GM12878 (cell line): ENCODE results near the gene LIN28B. TPM values are rescaled to one million over a fixed set of nuclear protein-coding genes. Genes with fewer than 3 reads are reported as not detected.

Experiments used
- ATAC-seq: fragments of 200-7000 bp; cut with Tn5 transposase; 3 replicates; pipeline ENCODE4 v1.9.1; 2020; ENCODE audit warnings: mild to moderate bottlenecking, moderate library complexity
- Bru-seq: library from RNA; stranded (reverse); fragments of 400-500 nt; gene quantifications from one replicate; lab custom pipeline; 2021; lab: Mats Ljungman, UMichigan
- BruChase-seq, 2 experiments: library from RNA; stranded (reverse); fragments of 400-500 nt; gene quantifications; one replicate each; lab custom pipeline; 2021; lab: Mats Ljungman, UMichigan
- BruUV-seq: library from RNA; stranded (reverse); fragments of 400-500 nt; replicated peaks from 2 replicates; lab custom pipeline; 2021; lab: Mats Ljungman, UMichigan
- CTCF ChIA-PET: fragments of 300-600 bp; sonication (Branson Sonifier 250); formaldehyde crosslinking; extraction: SDS; loops from one replicate; lab custom pipeline; 2021; ENCODE audit warnings: inconsistent platforms; lab: Yijun Ruan, JAX
- POLR2A ChIA-PET: fragments of 350-600 bp; formaldehyde crosslinking; extraction: SDS; loops from one replicate; lab custom pipeline; 2021; ENCODE audit warnings: inconsistent platforms; lab: Charles Lee
- RAD21 ChIA-PET: fragments of 300-600 bp; sonication (Branson Sonifier 250); formaldehyde crosslinking; loops from one replicate; lab custom pipeline; 2023; ENCODE audit warnings: antibody characterized with exemption; ENCODE audit not compliant: unreplicated experiment; lab: Charles Lee
- SMC1A ChIA-PET: fragments of 300-600 bp; sonication (Branson Sonifier 250); formaldehyde crosslinking; loops from one replicate; lab custom pipeline; 2023; ENCODE audit not compliant: unreplicated experiment, uncharacterized antibody; lab: Charles Lee
- DNase-seq: peaks from one replicate; pipeline ENCODE4 v3.0.0-alpha.2; 2011; ENCODE audit warnings: low read depth, low spot score
- FAIRE-seq: peaks from 3 replicates; lab custom pipeline; 2011; peaks lifted over from hg19 to GRCh38; lab: Jason Lieb, UNC
- H2AFZ ChIP-seq: 2 replicates; pipeline ENCODE4 v1.6.0; 2011; ENCODE audit warnings: low read depth, low read length, control low read depth; ENCODE audit not compliant: control insufficient read depth
- H3K27ac ChIP-seq: 2 replicates; pipeline ENCODE4 v1.5.1; 2011; ENCODE audit warnings: control low read depth; ENCODE audit not compliant: control insufficient read depth, insufficient read depth
- H3K27me3 ChIP-seq, 2 experiments: replicated peaks in 1 of 2; 2 replicates each; pipeline versions ENCODE4 v1.6.0 to v1.6.1; 2011; ENCODE audit warnings: low read length in 1 of 2; ENCODE audit not compliant: control insufficient read depth in 2 of 2, insufficient read depth in 2 of 2
- H3K36me3 ChIP-seq, 2 experiments: 2 replicates each; pipeline ENCODE4 v1.5.1; 2011; ENCODE audit warnings: low read length in 1 of 2; ENCODE audit not compliant: control insufficient read depth in 2 of 2, insufficient read depth in 2 of 2
- H3K4me1 ChIP-seq: 2 replicates; pipeline ENCODE4 v1.6.1; 2011; ENCODE audit warnings: mild to moderate bottlenecking, low read length, moderate library complexity, mixed read lengths; ENCODE audit not compliant: control insufficient read depth, insufficient read depth
- H3K4me2 ChIP-seq: 2 replicates; pipeline ENCODE4 v1.6.0; 2011; ENCODE audit warnings: control low read depth; ENCODE audit not compliant: control insufficient read depth, insufficient read depth
- H3K4me3 ChIP-seq: fragments of 200-600 bp; sonication (generic); 2 replicates; pipeline ENCODE4 v1.5.1; 2016
- H3K79me2 ChIP-seq: 2 replicates; pipeline ENCODE4 v1.6.0; 2011; ENCODE audit warnings: low read length; ENCODE audit not compliant: control insufficient read depth, insufficient read depth
- H3K9ac ChIP-seq: 2 replicates; pipeline ENCODE4 v1.8.0; 2011; ENCODE audit warnings: low read length, control low read depth, mixed read lengths; ENCODE audit not compliant: control insufficient read depth, insufficient read depth
- H3K9me3 ChIP-seq: replicated peaks from 3 replicates; pipeline ENCODE4 v1.5.1; 2011; ENCODE audit warnings: mild to moderate bottlenecking, low read length; ENCODE audit not compliant: control insufficient read depth, insufficient read depth
- H4K20me1 ChIP-seq: 2 replicates; pipeline ENCODE4 v1.6.0; 2011; ENCODE audit not compliant: control insufficient read depth, insufficient read depth
- BHLHE40 ChIP-seq, 2 experiments: fragments of 450-650 bp in 1 of 2; IDR thresholded peaks; 2 replicates each; pipeline ENCODE4 v1.6.1; 2011 to 2017; ENCODE audit warnings: low read depth in 2 of 2, borderline replicate concordance in 1 of 2, improper control_type of control experiment in 1 of 2, low read length in 1 of 2, mild to moderate bottlenecking in 1 of 2
- BMI1 ChIP-seq: fragments of 450-650 bp; IDR thresholded peaks from 2 replicates; pipeline ENCODE4 v1.6.1; 2016; ENCODE audit warnings: mild to moderate bottlenecking, moderate library complexity, borderline replicate concordance
- JUND ChIP-seq: IDR thresholded peaks from 2 replicates; pipeline ENCODE4 v1.6.1; 2012; ENCODE audit warnings: low read depth, mild to moderate bottlenecking, low read length, improper control_type of control experiment, moderate library complexity
- POLR2AphosphoS2 ChIP-seq: IDR thresholded peaks from 2 replicates; pipeline ENCODE4 v1.6.1; 2011; ENCODE audit warnings: low read depth, mild to moderate bottlenecking, low read length, improper control_type of control experiment, moderate library complexity
- RAD51 ChIP-seq: fragments of 450-650 bp; IDR thresholded peaks from 2 replicates; pipeline ENCODE4 v1.6.1; 2016; ENCODE audit warnings: moderate library complexity, mild to moderate bottlenecking, inconsistent platforms
- WGBS: methylation state at CpG from one replicate; pipeline ENCODE4 v1.1.6; 2016; ENCODE audit warnings: low lambda C conversion rate; ENCODE audit not compliant: insufficient replicate concordance, insufficient coverage; ENCODE audit errors: missing lambda C conversion rate; 5-methylcytosine and 5-hydroxymethylcytosine counted together
- in situ Hi-C: fragments of 300-500 bp; cut with MboI; formaldehyde crosslinking; loops from 9 replicates; pipeline ENCODE4 v1.14.3; 2018; ENCODE audit warnings: mixed read lengths
- intact Hi-C: fragments of 100-400 bp; cut with micrococcal nuclease; formaldehyde crosslinking; loops from one replicate; pipeline ENCODE4 v1.14.2; 2022; ENCODE audit not compliant: unreplicated experiment
- long read RNA-seq, 2 experiments: library from polyadenylated mRNA; unstranded; transcript quantifications; one replicate each; pipeline ENCODE4 v2.0.0, GENCODE V29; 2019 to 2020
- polyA minus RNA-seq, 3 experiments: library from RNA; depleted of rRNA, polyadenylated mRNA; stranded (reverse); fragments of >200 nt; gene quantifications; 2 replicates each; pipeline ENCODE4 v1.2.3, GENCODE V29; 2011
- polyA plus RNA-seq, 11 experiments: library from polyadenylated mRNA; depleted of rRNA in 4 of 11; unstranded in 6 of 11; stranded (reverse) in 5 of 11; fragments of >200 nt; fragmentation: Nextera tagmentation in 4 of 11; fragmentation: Illumina TruSeq in 1 of 11; extraction: Ambion mirVana in 4 of 11; extraction: Trizol in 1 of 11; gene quantifications; 1 replicate in 1 of 11; 2 replicates in 10 of 11; pipeline versions ENCODE4 v1.2.1 to v1.2.3, GENCODE V29; 2011 to 2016; ENCODE audit warnings: inconsistent platforms in 2 of 11, missing spikeins in 2 of 11, low read depth in 1 of 11
- total RNA-seq, 4 experiments: library from RNA; depleted of rRNA in 3 of 4; stranded (reverse); fragments of >200 nt in 3 of 4; fragmentation: Illumina TruSeq in 1 of 4; extraction: Trizol in 1 of 4; gene quantifications; 2 replicates each; pipeline versions ENCODE4 v1.2.1 to v1.2.3, GENCODE V29; 2013 to 2021

LIN28B gene, protein sequence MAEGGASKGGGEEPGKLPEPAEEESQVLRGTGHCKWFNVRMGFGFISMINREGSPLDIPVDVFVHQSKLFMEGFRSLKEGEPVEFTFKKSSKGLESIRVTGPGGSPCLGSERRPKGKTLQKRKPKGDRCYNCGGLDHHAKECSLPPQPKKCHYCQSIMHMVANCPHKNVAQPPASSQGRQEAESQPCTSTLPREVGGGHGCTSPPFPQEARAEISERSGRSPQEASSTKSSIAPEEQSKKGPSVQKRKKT
- 23.2 and 24.5 TPM in 2 replicates for total RNA-seq (2013; cell fraction: nucleolus; rRNA removed)
- total RNA-seq (2014; rRNA removed) (0.11 TPM in 1 of 2 replicates, not detected in the other), total RNA-seq (2014; rRNA removed; fragmentation: Illumina TruSeq; extraction: Trizol) (not detected in 2 replicates), total RNA-seq (2021) (0.05 and 0.13 TPM in 2 replicates), polyA plus RNA-seq (2011; rRNA removed) (2.4 and 3.7 TPM in 2 replicates), polyA plus RNA-seq (2014; fragmentation: Illumina TruSeq; extraction: Trizol) (0.01 TPM in 1 of 2 replicates, not detected in the other), polyA plus RNA-seq (2014; fragmentation: Nextera tagmentation; extraction: Ambion mirVana) (not detected), polyA plus RNA-seq (2014; rRNA removed) (not detected in 2 replicates), polyA plus RNA-seq (2016; fragmentation: Nextera tagmentation; extraction: Ambion mirVana) (under 1 TPM in 1 of 2 experiments, not detected in 1; 0.05 TPM), polyA minus RNA-seq (2011; rRNA and poly(A)+ RNA removed) (1.7 and 2.8 TPM in 2 replicates), Bru-seq, nascent RNA (percentile 23 among the genes with signal in this experiment), BruChase-seq, experiment 1, labeled RNA remaining after a 6-hour chase (percentile 19 among the genes with signal in this experiment), BruChase-seq, experiment 2, labeled RNA remaining after a 2-hour chase (percentile 16 among the genes with signal in this experiment)
- polyA plus RNA-seq (2011; ENCODE audit: low read depth) = not detected
- 0.89 and 0.91 TPM in 2 replicates for polyA plus RNA-seq (2011; cell fraction: cytosol; rRNA removed)
- 0.83 and 0.90 TPM in 2 replicates for polyA plus RNA-seq (2011; cell fraction: nucleus; rRNA removed)
- polyA plus RNA-seq (2012) = not detected in 2 replicates
- polyA minus RNA-seq (2011; cell fraction: cytosol; rRNA and poly(A)+ RNA removed) = 1.5 TPM in 2 replicates
- 0.60 and 0.77 TPM in 2 replicates for polyA minus RNA-seq (2011; cell fraction: nucleus; rRNA and poly(A)+ RNA removed)
- long read RNA-seq, experiment 1 = 0 reads
- long read RNA-seq, experiment 2 = 0 reads

DNA sequence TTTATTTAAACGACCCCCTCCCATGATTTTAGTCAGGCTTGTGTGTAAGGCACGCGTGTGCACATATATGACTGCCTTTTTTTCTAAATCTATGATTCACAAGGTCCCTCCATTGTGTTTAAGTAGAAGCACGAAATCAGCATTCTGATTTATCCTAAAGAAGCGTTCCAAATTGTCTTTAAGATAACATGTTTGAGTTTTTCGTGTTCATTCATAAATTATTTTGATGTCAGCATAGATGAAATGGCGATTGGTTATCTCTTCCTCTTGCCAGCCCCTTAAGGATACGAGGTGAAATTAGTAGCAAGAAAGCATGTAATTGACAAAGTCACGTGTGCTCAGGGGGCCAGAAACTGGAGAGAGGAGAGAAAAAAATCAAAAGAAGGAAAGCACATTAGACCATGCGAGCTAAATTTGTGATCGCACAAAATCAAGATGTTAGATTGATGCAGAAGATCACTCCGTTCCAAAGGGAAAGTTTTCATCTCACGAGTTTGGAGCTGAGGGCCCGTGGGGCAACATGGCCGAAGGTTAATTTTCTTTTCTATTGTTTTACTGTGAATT is at the start of gene LIN28B:
TSS of gene LIN28B (plus strand) at position 377 of the 564 bp plus-strand sequence. CDS start at position 521, 144 bp downstream.
- FAIRE-seq (no peak), DNase-seq (no peak), ATAC-seq (peak; percentile 9; the same call in 2 of the 3 replicates)
- Histone ChIP-seq H3K79me2 (no peaks in the 10 kb centered on the region), H3K4me1 (no peaks in the 10 kb centered on the region), H2AFZ (no peak within 1 kb of the TSS), H4K20me1 (no peaks in the 10 kb centered on the region), H3K27me3 (peaks cover 1 to 13% of the 10 kb centered on the region in 2 experiments; a peak in 3 of 4 replicates), H3K36me3 (no peaks in the 10 kb centered on the region), H3K9me3 (no peaks in the 10 kb centered on the region; the same call in 2 of the 3 replicates), H3K4me3 (no peak within 1 kb of the TSS), H3K9ac (no peak within 1 kb of the TSS), H3K4me2 (0 out of 2 replicates have a peak within 1 kb of the TSS, but pooled peaks have one; percentile 13), H3K27ac (no peak within 1 kb of the TSS)
- no peak for TF ChIP-seq JUND
- 0 out of 4 replicates have a peak, but pooled peaks of 1 of the 2 experiments have one; percentile 27 for TF ChIP-seq BHLHE40 (IDR thresholded peaks at IDR 0.05; ENCODE audit: borderline replicate concordance in 1 of 2, low read depth in 2 of 2, low read length in 1 of 2)
- TF ChIP-seq RAD51 = peak; percentile 43; the same call in 1 of the 2 replicates
- no peak for TF ChIP-seq POLR2AphosphoS2
- TF ChIP-seq BMI1 = peak; percentile 37; the same call in 1 of the 2 replicates
- 6% methylated on average over 15 of the region's 15 CpGs for WGBS
- in situ Hi-C loops = no loop called here
- intact Hi-C loops = no loop called here
- CTCF ChIA-PET = interaction anchor here (1.0 kb wide), 1 partner anchor 12 kb away, joined by 3 read pairs; no protein-coding TSS in a partner anchor
- POLR2A ChIA-PET = no interaction called here
- no TSS peak for BruUV-seq
- RAD21 ChIA-PET = no interaction called here
- SMC1A ChIA-PET = no interaction called here
